DMS53 treated with DMSO at 0.1 percent for 48 hours (cell line): ENCODE measurements around the gene DDX4.
"Not testable (repeated sequence)": the region's sequence is repeated elsewhere in the genome, so short reads cannot be mapped to it uniquely, and the experiment has no call there.

ENCODE experiments used
- DNase-seq: peaks from one replicate; lab custom pipeline; 2025; ENCODE audit not compliant: unreplicated experiment; lab: John Stamatoyannopoulos, UW

DDX4 gene

DNA sequence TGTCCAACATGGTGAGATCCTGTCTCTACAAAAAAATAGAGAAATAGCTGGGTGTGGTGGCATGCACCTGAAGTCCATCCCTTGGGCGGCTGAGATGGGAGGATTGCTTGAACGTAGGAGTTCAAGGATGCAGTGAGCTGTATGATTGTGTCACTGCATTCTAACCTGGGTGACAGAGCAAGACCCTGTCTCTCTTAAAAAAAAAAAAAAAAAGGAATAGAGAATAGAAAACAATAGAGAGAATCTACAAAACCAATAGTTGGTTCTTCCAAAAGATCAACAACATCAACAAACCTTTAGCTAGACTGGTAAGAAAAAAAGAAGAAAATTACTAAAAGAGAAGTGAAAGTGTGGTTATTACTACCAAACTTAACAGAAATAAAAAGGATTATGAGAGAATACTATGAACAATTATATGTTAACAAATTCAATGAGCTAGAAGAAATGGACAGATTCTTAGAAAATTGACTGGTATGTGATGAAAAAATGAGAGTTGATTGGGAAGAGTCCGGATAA is 17.6 kb upstream of the DDX4 start:
- DNase-seq, result no peak

DNA sequence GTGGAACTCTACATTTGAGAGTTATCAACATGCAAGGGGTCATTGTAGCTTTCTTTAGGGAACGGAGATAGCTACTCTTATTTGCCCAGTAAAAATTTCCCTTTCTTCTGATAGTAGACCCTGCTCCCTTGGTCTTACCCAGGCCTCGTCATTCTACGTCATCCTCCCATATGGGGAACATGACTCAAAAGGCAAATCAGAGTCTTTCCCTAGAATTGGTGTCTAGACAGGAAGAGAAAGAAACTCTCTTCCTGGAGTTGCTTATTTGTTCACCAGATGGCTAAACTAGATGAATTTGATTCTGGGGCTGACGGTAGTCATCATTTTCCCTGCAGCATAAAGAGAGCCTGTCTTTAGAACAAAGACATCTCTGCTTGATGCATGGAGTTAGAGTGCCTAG is 13.6 kb upstream of the DDX4 start:
- no peak for DNase-seq

DNA sequence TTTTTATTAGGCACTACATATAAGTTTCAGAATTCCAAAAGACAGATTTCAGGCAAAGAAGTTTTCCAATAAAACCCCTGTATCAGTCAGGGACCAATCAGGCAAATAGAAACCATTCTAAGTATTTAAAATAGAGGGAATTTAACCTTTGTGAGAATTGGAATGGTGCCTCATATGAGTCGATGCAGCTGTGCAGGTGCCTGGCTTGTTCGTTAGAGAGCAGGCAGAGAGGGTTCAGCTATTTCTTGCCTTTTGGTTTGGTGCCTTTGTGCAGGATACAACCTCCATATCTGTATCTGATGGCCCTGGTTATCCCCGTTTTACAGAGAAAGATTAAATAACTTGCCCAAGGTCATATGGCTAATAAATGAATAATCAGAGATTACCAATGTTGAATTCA is 6.0 kb upstream of the DDX4 start:
- no peak for DNase-seq

DNA sequence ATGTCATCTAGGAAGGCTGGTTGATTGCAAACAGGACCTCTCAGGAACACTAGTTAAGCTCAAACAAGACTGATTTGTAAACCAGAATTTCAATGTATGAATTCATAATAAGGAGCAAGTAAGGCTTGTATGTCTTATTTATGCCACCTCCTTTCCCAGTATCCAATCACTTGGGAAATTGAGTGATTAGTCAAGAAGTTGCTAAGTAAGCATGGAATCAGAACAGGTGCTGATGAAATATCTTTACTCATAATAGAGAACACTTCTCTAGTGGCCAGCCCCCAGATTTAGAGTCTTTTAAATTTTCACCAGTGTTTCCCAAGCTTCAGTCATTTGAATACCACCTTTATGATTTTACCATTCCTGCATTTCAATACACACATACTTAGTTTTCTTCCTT is 5.3 kb upstream of the DDX4 start:
- DNase-seq, result no peak

DNA sequence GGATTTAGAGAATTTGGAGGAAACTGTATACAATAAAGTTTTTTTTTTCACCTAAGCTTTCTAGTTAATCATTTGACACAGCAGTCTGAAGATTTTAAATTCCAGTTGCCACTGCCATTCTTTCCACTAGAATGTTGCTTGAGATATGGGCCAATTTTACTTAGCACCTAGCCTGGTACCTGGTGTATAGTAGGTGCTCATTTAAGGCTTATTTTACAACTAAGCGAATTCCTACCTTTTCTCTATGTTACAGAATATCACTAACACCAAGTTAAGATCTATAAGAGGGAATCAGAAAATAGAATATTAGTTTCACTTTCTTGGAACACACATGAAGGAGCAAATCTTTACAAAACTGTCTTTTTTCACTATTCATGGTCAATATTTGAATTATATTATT is 3.2 kb upstream of the DDX4 start:
- no peak for DNase-seq

DNA sequence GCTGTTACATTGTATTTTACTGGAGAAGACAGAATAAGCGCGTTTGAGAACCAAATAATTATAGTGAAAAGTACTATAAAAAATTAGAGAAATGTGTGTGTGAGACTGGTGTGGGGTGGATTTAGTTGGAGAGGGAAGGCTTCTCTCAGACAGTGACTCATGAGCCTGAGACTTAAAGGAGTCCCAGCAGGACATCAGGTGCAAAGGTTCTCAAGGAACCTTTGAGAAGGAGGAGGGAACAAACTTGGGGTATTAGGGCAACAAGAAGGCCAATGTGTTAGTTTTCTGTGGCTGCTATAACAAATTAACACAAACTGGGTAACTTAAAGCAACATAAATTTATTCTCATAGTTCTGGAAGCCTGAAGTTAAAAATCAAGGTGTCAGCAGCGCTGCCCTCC is 4.9 kb downstream of the DDX4 start:
- no peak for DNase-seq

DNA sequence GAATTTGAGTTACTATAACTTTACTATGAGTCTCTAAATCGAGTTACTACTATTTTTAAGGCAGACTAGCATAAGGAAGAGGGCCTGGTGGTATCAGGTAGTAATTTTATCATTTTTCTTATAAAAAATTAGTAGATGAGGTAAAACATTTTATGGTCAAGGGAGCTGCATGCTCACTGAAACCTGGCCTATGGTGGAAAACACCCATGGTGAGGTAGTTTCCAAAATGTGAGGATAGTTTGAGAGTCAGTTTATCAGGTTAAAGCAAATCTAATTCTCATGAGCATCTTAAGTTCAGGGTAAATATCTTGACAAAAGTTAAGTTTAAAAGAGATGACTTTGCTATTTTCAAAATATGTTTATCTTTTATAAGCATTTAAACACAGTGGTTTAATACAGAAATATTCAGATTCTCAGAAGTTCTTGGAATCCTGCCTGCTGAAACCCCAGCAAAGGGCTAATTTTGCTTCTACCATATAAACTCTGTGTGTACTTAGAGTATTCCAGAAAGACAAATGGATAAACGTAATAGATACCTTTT is 10.0 kb downstream of the DDX4 start:
- no peak for DNase-seq

DNA sequence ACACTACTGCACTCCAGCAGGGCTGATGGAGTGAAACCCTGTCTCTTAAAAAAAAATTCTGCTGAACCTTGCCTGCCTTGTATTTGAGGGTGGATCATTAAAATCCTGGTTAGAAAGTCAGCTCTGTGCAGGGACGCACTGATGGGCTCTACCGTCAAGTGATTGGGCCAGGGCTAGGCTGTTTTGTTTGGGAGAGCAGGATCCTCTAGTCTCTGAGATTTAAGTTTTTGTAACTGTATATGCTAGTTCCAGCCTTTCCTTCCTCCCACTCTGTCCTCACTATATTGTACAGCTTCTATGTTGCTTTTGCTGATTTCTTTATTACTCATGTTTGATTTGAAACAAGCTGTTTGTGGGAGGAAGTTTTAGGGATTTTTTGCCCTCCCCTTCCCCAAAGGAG is 11.5 kb downstream of the DDX4 start:
- no peak for DNase-seq

DNA sequence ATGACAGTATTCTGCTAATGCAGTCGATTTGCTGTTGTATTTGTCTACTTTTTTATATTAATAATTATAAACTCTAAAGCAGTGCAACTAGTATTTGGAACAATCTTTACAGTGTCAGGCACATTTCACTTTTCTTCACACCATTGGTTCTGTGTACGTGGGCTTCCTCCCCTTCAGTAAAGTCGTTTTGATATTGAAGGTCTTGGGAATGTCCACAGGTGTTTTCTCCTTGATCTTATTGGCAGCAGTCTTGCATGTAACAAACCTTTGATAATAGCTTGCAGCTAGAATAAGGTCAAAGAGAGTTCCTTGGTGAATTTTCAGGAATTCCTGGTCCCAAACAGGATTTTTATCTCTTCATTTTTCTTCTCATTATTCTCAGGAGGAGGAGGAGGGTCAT is 12.2 kb downstream of the DDX4 start:
- DNase-seq, result no peak

DNA sequence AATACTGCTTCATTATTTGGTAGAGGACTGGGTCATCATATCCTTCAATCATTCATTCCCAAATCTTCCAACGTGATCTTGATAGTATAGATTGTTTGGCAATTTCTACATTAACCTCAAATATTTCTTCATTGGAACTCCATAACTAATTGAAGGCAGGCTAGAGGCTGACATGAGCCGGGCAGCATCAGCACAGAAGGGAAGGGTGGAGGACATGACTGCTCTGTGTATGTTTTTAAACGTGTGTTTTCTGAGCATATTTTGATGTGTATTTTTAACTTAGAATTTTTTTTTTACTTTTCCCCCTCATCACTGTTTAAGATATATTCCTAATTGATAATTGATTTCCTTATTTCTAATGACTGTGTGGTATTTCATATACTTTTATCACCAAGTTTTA is 12.6 kb downstream of the DDX4 start:
- no peak for DNase-seq

DNA sequence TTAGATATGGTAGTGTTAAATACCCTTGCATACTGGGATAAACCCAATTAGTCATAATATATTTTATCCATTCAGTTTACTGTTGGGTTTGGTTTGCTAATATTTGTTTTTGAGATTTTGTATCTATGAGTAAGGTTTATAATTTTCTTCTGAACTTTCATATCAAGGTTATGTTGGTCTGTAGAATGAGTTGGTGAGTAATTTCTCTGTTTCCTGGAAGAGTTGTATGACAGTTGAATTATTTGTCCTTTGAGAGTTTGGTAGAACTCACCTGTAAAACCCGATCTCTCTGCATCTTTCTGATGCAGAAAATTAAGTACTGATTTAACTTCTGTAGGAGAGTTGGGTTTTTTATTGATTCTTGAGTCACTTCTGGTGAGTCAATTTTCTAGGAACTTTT is 20.4 kb downstream of the DDX4 start:
- DNase-seq, result no peak

DNA sequence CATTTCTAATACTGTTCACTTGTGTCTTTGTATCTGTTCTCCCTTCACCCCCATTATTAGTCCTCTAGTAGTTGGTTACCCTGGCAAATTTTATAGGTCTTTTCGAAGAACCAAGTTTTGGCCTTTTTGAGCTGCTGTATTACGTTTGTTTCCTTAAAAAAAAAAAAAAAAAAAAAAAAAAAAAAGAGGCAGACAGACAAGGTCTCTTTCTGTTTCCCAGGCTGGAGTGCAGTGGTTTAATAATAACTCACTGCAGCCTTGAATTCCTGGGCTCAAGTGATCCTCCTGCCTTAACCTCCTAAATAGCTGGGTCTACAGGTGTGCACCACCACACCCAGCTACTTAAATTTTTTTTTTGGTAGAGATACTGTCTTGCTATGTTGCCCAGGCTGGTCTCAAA is 20.9 kb downstream of the DDX4 start:
- DNase-seq, result no peak

DNA sequence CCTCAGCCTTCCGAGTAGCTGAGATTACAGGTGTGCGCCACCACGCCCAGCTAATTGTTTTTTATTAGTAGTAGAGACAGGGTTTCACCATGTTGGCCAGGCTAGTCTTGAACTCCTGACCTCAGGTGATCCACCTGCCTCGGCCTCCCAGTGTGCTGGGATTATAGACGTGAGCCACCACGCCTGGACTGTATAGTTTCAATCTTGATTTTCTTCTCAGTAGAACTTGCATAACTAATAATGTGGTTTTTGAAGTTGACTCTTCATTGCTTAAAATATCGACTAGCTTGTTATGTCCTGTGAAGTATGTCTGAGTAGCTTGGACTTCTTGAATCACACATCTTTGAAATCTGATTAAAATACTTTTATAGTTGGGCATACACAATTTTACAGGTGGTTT is 23.9 kb downstream of the DDX4 start:
- not testable (repeated sequence) for DNase-seq

DNA sequence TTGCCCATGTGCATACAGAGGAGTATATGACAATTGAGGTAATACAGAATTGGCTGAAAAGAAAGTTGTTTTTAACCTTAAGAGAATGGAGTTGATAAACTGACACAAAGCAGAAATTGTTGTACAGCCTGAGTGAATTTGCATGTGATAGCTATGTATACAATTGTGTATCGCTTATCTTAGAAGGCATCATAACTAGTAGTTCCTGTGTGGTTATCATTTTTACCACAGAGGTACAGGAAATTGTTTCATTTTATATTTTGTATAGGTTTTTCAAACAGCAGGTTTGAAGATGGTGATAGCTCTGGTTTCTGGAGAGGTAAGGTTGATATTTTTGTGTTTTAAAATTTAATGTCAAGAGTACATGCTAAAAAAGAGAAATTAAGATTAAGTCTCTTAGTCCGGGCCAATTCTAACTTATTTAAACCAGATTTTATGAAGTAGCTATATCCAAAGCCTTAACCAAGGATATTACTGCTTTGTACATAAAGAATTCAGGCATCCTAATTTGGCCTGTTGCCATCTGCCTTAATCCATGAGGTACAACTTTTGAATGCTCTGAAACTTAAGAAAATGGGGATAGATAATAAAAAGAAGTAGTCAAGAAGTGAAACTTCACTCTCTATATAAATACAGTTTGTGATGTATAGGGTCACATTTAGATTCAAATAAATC is 26.0 kb downstream of the DDX4 start:
- DNase-seq, result no peak

DNA sequence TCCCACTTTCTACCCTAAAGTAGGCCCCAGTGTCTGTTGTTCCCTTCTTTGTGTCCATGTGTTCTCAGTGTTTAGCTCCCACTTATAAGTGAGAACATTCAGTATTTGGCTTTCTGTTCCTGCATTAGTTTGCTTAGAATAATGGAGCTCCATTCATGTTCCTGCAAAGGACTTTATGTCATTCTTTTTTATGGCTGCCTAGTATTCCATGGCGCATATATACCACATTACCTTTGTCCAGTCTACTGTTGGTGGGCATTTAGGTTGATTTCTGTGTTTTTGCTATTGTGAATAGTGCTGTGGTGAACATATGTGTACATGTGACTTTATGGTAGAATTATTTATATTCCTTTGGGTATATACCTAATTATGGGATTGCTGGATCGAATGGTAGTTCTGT is 30.4 kb downstream of the DDX4 start:
- DNase-seq, result no peak

DNA sequence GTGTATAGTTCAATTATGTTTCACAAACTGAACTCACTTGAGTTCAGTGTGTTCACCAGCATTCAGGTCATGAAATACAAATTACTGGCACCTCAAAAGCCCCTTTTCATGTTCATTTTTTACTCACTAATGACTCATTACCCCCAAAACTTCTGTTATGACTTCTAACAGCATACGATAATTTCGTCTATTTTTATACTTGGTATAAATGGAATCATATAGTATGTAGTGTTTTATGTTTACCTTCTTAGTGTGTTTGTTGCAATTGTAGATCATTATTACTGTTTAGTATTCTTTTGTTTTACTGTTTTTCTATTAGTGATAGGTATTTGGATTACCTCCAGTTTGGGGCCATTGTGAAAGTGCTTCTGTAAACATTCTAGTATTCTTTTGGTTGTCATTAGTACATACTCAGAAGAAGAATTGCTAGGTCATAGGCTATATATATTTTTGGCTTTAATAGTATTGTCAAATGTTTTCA is 33.4 kb downstream of the DDX4 start:
- DNase-seq, result no peak

DNA sequence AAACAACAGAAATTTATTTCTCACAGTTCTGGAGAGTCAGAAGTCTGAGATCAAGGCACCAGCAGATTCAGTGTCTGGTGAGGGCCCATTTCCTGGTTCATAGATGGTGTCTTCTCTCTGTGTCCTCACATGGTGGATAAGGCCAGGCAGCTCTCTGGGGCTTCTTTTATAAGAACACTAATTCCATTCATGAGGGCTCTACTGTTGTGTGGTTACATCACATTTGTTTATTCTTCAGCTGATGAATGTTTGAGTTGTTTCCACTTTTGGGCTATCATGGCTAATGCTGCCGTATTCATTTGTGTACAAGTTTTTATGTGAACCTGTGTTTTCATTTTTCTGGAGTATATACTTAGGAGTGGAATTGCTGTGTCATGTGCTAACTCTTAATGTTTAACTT is 35.2 kb downstream of the DDX4 start:
- peak; percentile 61 for DNase-seq

DNA sequence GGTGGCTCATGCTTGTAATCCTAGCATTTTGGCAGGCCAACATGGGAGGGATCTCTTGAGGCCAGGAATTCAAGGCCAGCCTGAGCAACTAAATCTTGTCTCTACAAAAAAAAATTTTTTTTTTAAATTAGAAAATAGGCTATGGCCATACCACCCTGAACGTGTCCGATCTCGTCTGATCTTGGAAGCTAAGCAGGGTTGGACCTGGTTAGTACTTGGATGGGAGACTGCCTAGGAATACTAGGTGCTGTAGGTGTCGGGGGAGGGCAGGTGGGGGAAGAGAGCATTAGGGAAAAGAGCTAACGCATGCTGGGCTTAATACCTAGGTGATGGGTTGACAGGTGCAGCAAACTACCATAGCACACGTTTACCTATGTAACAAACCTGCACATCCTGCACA is 39.5 kb downstream of the DDX4 start:
- DNase-seq, result no peak

DNA sequence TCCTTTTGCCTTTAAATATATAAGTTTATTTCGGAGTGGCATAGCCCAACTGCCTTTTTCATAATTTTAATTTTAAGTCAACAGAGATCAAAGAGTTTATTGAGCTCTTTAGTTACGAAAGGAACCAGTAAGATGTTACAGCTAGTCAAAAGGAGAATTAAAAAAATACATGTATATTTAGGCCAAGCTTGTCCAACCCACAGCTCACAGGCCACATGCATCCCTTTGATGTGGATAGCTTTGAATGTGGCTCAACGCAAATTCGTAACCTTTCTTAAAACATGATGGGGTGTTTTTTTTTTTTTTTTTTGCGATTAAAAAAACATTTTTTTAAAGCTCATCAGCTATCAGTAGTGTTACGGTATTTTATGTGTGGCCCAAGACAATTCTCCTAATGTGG is 63.1 kb downstream of the DDX4 start:
- no peak for DNase-seq

DNA sequence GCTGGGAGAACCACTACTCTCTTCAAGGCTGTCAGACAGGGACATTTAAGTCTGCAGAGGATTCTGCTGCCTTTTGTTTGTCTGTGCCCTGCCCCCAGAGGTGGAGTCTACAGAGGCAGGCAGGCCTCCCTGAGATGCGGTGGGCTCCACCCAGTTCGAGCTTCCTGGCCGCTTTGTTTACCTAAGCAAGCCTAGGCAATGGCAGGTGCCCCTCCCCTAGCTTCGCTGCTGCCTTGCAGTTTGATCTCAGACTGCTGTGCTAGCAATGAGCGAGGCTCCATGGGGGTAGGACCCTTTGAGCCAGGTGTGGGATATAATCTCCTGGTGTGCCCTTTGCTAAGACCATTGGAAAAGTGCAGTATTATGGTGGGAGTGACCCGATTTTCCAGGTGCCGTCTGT is 71.0 kb downstream of the DDX4 start:
- not testable (repeated sequence) for DNase-seq

DNA sequence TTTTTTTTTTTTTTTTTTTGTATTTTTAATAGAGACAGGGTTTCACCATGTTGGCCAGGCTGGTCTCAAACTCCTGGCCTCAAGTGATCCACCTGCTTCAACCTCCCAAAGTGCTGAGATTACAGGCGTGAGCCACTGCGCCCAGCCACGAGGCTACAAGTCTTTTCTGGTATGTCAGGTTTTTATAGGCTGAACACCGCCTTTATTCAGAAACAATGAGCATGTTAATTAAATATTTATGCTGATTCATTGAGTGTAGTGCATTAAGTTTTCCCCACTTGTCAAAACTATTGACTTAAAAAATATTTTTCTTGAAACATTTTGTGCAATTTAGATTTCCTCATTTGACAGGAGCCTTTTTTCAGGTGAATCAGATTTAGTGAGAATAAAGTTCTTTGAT is 78.1 kb downstream of the DDX4 start:
- not testable (repeated sequence) for DNase-seq

DNA sequence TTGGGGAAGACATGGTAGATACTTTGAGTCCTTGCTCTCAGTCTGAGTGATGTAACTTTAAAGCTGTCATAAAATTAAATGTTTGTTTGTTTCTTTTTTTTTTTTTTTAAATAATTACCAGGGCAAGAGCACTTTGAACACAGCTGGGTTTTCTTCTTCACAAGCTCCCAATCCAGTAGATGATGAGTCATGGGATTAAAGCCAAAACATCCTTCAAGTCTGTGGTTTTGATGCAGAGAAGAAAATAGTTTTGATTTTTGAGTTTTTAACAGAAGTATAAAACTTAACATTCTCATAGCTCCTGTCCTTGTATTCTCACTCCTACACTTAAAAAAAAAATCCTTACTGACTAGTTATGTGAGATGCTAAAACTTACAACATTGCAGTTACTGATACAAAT is 78.5 kb downstream of the DDX4 start:
- no peak for DNase-seq

DNA sequence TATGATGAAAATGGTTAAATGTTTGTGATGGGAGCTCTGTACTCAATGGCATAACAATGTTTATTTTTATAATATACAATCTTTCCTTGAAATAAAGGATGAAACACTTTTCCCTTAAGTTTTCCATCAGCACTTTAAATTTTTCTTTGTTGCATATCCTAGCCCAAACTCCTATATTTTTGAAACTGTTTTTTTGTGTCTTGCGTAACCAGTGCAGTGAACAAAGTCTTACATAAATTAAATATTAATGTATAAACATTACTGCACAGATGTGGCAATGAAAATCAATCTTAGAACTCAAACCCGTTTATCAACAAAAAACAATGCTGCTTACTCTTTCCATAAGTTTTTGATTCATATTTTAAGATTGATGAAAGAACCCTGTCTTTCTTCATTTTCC is 79.2 kb downstream of the DDX4 start:
- DNase-seq, result no peak
